ENCODE measurements around the gene DPP4.

The DPP4 gene

GRCh38 chr2:162113776-162114168 is 39.8 kb upstream of the DPP4 start (continued):
- no peak for TF ChIP-seq REST (tag by site-specific recombination; IDR thresholded peaks at IDR 0.05)
- no peak for TF ChIP-seq ZNF37A (tag by site-specific recombination; IDR thresholded peaks at IDR 0.05)
- TF ChIP-seq ZBTB48 (tag by site-specific recombination; IDR thresholded peaks at IDR 0.05) = no peak
- no peak for TF ChIP-seq ZNF621 (tag by site-specific recombination; IDR thresholded peaks at IDR 0.05)
- no peak for TF ChIP-seq ZNF280C (tag by site-specific recombination; IDR thresholded peaks at IDR 0.05)

- H3K4me1 ChIP-seq (ENCODE audit: control insufficient read depth, insufficient read depth, low read length) = 0 out of 2 replicates have a peak, but pooled peaks cover 4% of the 10 kb centered on the region
- ChIA-PET POLR2A (no interaction called here), CTCF (no interaction called here)
- no peak overlapping the region for H3K4me3 ChIP-seq (ENCODE audit: low read depth, low read length)
- H3K9me3 ChIP-seq (ENCODE audit: control insufficient read depth, insufficient read depth, low read depth, low read length) = no peaks in the 10 kb centered on the region
- H3K27ac ChIP-seq (ENCODE audit: extremely low read depth, low read depth, low read length) = no peak overlapping the region
- TF ChIP-seq ZNF777 (tag by site-specific recombination; IDR thresholded peaks at IDR 0.05; ENCODE audit: borderline replicate concordance) = no peak
- no peak for TF ChIP-seq ZNF529 (tag by site-specific recombination; IDR thresholded peaks at IDR 0.05; ENCODE audit: insufficient replicate concordance)
- TF ChIP-seq ZBTB7A (tag by site-specific recombination; IDR thresholded peaks at IDR 0.05; ENCODE audit: low read depth) = no peak
- no peak for TF ChIP-seq ZNF18 (tag by site-specific recombination; IDR thresholded peaks at IDR 0.05)
- TF ChIP-seq KLF16 (tag by site-specific recombination; IDR thresholded peaks at IDR 0.05) = no peak
- TF ChIP-seq ZNF324 (tag by site-specific recombination; IDR thresholded peaks at IDR 0.05) = no peak
- TF ChIP-seq ZNF585B (tag by site-specific recombination; IDR thresholded peaks at IDR 0.05) = no peak
- TF ChIP-seq ZXDB (tag by site-specific recombination; IDR thresholded peaks at IDR 0.05) = no peak
- no peak for TF ChIP-seq ZNF629 (tag by site-specific recombination; IDR thresholded peaks at IDR 0.05)
- TF ChIP-seq ZNF704 (tag by site-specific recombination; IDR thresholded peaks at IDR 0.05) = no peak
- no peak for TF ChIP-seq ZNF394 (tag by site-specific recombination; IDR thresholded peaks at IDR 0.05; ENCODE audit: borderline replicate concordance)
- no peak for TF ChIP-seq SP2 (tag by site-specific recombination; IDR thresholded peaks at IDR 0.05)
- no peak for TF ChIP-seq ZNF701 (tag by site-specific recombination; IDR thresholded peaks at IDR 0.05)
- TF ChIP-seq ZBTB8A (tag by site-specific recombination; IDR thresholded peaks at IDR 0.05) = no peak
- no peak for TF ChIP-seq ZNF423 (tag by site-specific recombination; IDR thresholded peaks at IDR 0.05)
- no peak for TF ChIP-seq ZNF791 (tag by site-specific recombination; IDR thresholded peaks at IDR 0.05)
- no peaks in the 10 kb centered on the region for H3K36me3 ChIP-seq (ENCODE audit: control insufficient read depth in 2 of 2, insufficient read depth in 1 of 2, low read length in 2 of 2)
Observed at GRCh38 chr2:162113088-162113775, 39.2 kb upstream of the DPP4 start.

All from HEK293 (cell line).